Mucosa of rectum (tissue), 2 donors: Measurements from ENCODE around the gene TCP11L1.
"Not testable (repeated sequence)": the region's sequence is repeated elsewhere in the genome, so short reads cannot be mapped to it uniquely, and the experiment has no call there.

Experiments used
- H3K27ac ChIP-seq, 2 donors: one replicate each; pipeline ENCODE4 v1.7.0; 2013; ENCODE audit warnings: inconsistent platforms in 2 of 2, low read depth in 2 of 2, low read length in 2 of 2
- H3K27me3 ChIP-seq, 2 donors: one replicate each; pipeline ENCODE4 v1.7.0; 2013; ENCODE audit warnings: low read length in 2 of 2; ENCODE audit not compliant: control insufficient read depth in 2 of 2, insufficient read depth in 2 of 2
- H3K36me3 ChIP-seq, 2 donors: one replicate each; pipeline ENCODE4 v1.7.0; 2013; ENCODE audit warnings: low read length in 2 of 2; ENCODE audit not compliant: control insufficient read depth in 2 of 2, insufficient read depth in 2 of 2
- H3K4me1 ChIP-seq, 2 donors: one replicate each; pipeline ENCODE4 v1.7.0; 2013; ENCODE audit warnings: low read length in 2 of 2, mild to moderate bottlenecking in 1 of 2; ENCODE audit not compliant: control insufficient read depth in 2 of 2, insufficient read depth in 2 of 2
- H3K4me3 ChIP-seq, 2 donors: one replicate each; pipeline ENCODE4 v1.7.0; 2013; ENCODE audit warnings: low read length in 2 of 2
- H3K9ac ChIP-seq, 2 donors: one replicate each; pipeline ENCODE4 v1.7.0; 2013; ENCODE audit warnings: low read length in 2 of 2, low read depth in 1 of 2, mild to moderate bottlenecking in 1 of 2
- H3K9me3 ChIP-seq, 2 donors: one replicate each; pipeline ENCODE4 v1.7.0; 2013; ENCODE audit warnings: low read length in 2 of 2; ENCODE audit not compliant: control insufficient read depth in 2 of 2
- donor health status: healthy.
- donor health status: Normal muscosa, but diverticular disease.

TCP11L1 gene

GRCh38 chr11:33027846-33028536 lies 11.4 kb upstream of the TCP11L1 start:
- no peak overlapping the region for H3K9ac ChIP-seq
- H3K4me1 ChIP-seq = no peaks in the 10 kb centered on the region
- H3K27me3 ChIP-seq = no peaks in the 10 kb centered on the region
- no peaks in the 10 kb centered on the region for H3K9me3 ChIP-seq
- no peaks in the 10 kb centered on the region for H3K36me3 ChIP-seq
- H3K4me3 ChIP-seq = no peak overlapping the region
- H3K27ac ChIP-seq = no peak overlapping the region

- no peaks in the 10 kb centered on the region for H3K4me1 ChIP-seq
- H3K9me3 ChIP-seq = no peaks in the 10 kb centered on the region
- H3K36me3 ChIP-seq = no peaks in the 10 kb centered on the region
- H3K4me3 ChIP-seq = no peak overlapping the region
- no peaks in the 10 kb centered on the region for H3K27me3 ChIP-seq
- no peak overlapping the region for H3K27ac ChIP-seq
- no peak overlapping the region for H3K9ac ChIP-seq
Measured at GRCh38 chr11:33028537-33028914, 10.8 kb upstream of the TCP11L1 start.

GRCh38 chr11:33029218-33029617 lies 10.2 kb upstream of the TCP11L1 start:
- not testable (repeated sequence) for H3K9ac ChIP-seq, H3K9me3 ChIP-seq, H3K27ac ChIP-seq, H3K4me3 ChIP-seq, H3K36me3 ChIP-seq, H3K27me3 ChIP-seq, H3K4me1 ChIP-seq

DNA sequence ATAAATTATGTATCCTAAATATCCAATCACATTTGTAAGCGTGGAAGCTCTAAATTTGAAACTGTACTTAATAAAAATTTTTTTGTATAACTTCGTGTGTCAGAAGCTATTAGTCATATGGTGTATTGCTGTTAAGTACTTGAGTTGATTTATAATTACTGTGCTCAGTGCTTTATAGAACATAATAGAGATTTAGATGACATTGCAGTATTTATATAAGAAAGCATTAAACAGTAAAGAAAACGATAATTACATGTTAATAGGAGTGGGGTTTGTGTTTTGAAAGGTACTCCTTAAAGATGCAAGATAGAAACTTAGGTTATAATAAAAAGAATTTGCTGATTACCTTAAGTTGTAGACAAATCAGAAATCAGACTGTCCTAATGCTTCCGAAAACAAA lies 5.9 kb upstream of the TCP11L1 start:
- Histone ChIP-seq H3K4me1 (peaks cover 0 to 4% of the 10 kb centered on the region in 2 donors), H3K36me3 (no peaks in the 10 kb centered on the region), H3K4me3 (no peak overlapping the region), H3K9me3 (no peaks in the 10 kb centered on the region), H3K9ac (no peak overlapping the region), H3K27ac (no peak overlapping the region), H3K27me3 (no peaks in the 10 kb centered on the region)

- Histone ChIP-seq H3K36me3 (no peaks in the 10 kb centered on the region), H3K4me3 (no peak overlapping the region), H3K27me3 (no peaks in the 10 kb centered on the region), H3K9ac (no peak overlapping the region), H3K27ac (no peak overlapping the region), H3K9me3 (no peaks in the 10 kb centered on the region), H3K4me1 (peaks cover 0 to 4% of the 10 kb centered on the region in 2 donors)
Measured at GRCh38 chr11:33035011-33035410, 4.4 kb upstream of the TCP11L1 start.

GRCh38 chr11:33040033-33040861 lies 875 bp downstream of the TCP11L1 start:
- Histone ChIP-seq H3K4me3 (peak overlapping the region; percentile 94 to 99), H3K4me1 (peaks cover 13 to 15% of the 10 kb centered on the region in 2 donors), H3K9me3 (no peaks in the 10 kb centered on the region), H3K27me3 (no peaks in the 10 kb centered on the region), H3K9ac (peak overlapping the region; percentile 89 to 98), H3K36me3 (peaks cover 9 to 13% of the 10 kb centered on the region in 2 donors), H3K27ac (peak overlapping the region; percentile 97 to 98)

- no peaks in the 10 kb centered on the region for H3K9me3 ChIP-seq
- H3K9ac ChIP-seq = no peak overlapping the region
- peak overlapping the region; percentile 94 to 99 for H3K4me3 ChIP-seq
- peaks cover 15 to 18% of the 10 kb centered on the region in 2 donors for H3K4me1 ChIP-seq
- H3K27me3 ChIP-seq = no peaks in the 10 kb centered on the region
- H3K27ac ChIP-seq = peak overlapping the region; percentile 97 to 98
- peaks cover 9 to 15% of the 10 kb centered on the region in 2 donors for H3K36me3 ChIP-seq
Measured at GRCh38 chr11:33040862-33041453, 1.6 kb downstream of the TCP11L1 start.

DNA sequence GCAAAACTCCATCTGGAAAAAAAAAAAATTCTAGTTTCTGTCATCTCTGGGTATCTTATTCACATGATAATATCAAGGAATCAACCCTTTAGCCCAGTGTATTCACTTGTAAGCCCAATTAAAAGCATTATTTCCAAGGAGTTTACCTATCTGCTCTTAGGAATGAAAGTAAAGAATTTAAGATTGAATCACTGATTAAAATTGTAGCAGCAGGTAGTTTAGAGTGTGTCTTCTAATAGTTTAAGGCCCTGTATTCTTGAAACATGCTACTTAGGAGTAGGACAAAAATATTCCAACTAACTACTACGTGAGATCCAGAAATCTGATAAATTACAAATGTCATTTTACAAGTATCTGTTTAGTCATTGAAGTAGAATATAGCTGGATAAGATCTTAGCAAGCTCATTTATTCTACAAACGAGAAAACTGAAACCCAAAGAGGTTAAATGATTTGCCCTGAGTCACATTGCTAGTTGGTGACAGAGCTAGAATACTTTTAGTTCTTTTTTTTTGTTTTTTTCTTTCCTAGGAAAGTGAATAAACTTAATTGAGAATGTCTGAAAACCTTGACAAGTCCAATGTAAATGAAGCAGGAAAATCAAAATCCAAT lies 4.0 kb downstream of the TCP11L1 start:
- Histone ChIP-seq H3K9me3 (no peaks in the 10 kb centered on the region), H3K4me3 (no peak overlapping the region), H3K27ac (no peak overlapping the region), H3K4me1 (peaks cover 18 to 26% of the 10 kb centered on the region in 2 donors), H3K9ac (no peak overlapping the region), H3K36me3 (peaks cover 13 to 15% of the 10 kb centered on the region in 2 donors), H3K27me3 (no peaks in the 10 kb centered on the region)

DNA sequence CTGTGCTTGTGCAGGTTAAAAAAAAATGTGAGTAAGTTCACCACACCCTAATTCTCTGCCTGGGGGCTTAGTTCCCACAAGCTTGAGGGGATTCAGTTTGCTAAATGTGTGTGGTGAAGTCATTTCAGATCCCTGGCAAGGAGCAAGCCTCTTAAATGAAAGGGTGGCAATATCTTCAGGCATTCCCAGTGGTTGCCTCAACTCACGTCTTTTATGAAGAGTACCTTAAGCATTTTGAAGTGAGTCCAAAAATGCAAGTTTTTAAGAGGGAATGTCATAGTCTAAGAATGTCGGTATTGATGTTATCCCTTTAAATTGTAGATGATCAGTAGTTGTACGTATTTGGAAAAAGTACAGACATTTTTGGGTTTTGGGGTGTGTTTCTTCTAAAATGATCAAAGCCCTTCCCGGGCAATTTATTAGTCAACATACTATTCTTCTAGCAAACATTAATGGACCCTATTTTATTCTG lies 4.9 kb downstream of the TCP11L1 start:
- peaks cover 18 to 31% of the 10 kb centered on the region in 2 donors for H3K4me1 ChIP-seq
- H3K36me3 ChIP-seq = peaks cover 13 to 15% of the 10 kb centered on the region in 2 donors
- no peaks in the 10 kb centered on the region for H3K27me3 ChIP-seq

More for the DNA sequence above, 4.9 kb downstream of the TCP11L1 start:
- Histone ChIP-seq H3K9me3 (no peaks in the 10 kb centered on the region), H3K4me3 (no peak overlapping the region), H3K27ac (no peak overlapping the region), H3K9ac (no peak overlapping the region)
